WTC11 (cell line): ENCODE results near the gene APOH.

Experiments used
- CTCF ChIP-seq: fragments of 200-600 bp; IDR thresholded peaks from 2 replicates; pipeline ENCODE4 v1.8.0; 2022; ENCODE audit warnings: antibody characterized with exemption
- FOXP4 ChIP-seq: sonication (generic); formaldehyde crosslinking; IDR thresholded peaks from 2 replicates; pipeline ENCODE4 v1.8.0; 2022; ENCODE audit warnings: mild to moderate bottlenecking, missing genetic modification reagents
- NR2C2 ChIP-seq: sonication (generic); formaldehyde crosslinking; IDR thresholded peaks from 2 replicates; pipeline ENCODE4 v1.8.0; 2022; ENCODE audit warnings: mild to moderate bottlenecking, missing genetic modification reagents
- ZSCAN18 ChIP-seq: fragments of 250-450 bp; sonication (Bioruptor Pico); IDR thresholded peaks from 2 replicates; pipeline ENCODE4 v2.1.2; 2022; ENCODE audit warnings: mild to moderate bottlenecking, moderate library complexity

GRCh38 chr17:66235377-66235994 is 6.3 kb upstream of the APOH start:
- TF ChIP-seq CTCF (no peak), NR2C2 (CRISPR knock-in tag) (no peak), ZSCAN18 (CRISPR knock-in tag) (no peak), FOXP4 (CRISPR knock-in tag) (no peak)
